NCI-H510A treated with DMSO at 0.1 percent for 48 hours (cell line): ENCODE data around the gene MACROD2.
"Not testable (repeated sequence)": the region's sequence is repeated elsewhere in the genome, so short reads cannot be mapped to it uniquely, and the experiment has no call there.

Experiments used
- DNase-seq: peaks from one replicate; lab custom pipeline; 2025; lab: John Stamatoyannopoulos, UW

MACROD2 gene

DNA sequence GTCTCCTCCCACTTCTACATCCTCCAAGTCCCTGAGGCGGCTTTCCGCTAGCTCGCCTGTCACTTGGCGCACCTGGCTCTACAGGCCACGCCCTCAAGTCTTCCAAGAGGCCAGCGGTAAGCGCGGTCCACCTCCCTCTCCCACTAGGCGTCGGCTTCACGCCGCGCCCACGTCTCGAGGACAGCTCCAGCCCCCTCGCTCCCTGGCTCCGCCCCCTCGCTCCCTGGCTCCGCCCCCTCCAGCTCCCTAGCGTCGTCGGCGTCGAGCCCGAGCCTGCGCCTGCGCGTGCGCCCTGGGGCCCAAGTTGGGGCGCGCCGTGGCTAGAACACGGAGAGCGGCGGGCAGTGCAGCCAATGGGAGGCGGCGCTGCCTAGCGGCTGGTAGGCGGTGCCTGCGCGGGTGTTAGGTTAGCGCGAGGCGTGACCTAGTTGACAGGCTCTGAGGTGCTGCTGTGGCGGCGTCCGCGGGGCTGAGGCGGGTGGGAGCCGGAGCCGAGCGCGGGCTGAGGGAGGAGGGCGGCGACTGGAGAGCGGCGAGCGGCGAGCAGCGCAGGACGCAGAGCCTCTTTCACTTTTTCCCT lies at the start of gene MACROD2:
Gene MACROD2 (plus strand): TSS at position 431 of the 580 bp plus-strand sequence.
- peak; percentile 97 for DNase-seq

DNA sequence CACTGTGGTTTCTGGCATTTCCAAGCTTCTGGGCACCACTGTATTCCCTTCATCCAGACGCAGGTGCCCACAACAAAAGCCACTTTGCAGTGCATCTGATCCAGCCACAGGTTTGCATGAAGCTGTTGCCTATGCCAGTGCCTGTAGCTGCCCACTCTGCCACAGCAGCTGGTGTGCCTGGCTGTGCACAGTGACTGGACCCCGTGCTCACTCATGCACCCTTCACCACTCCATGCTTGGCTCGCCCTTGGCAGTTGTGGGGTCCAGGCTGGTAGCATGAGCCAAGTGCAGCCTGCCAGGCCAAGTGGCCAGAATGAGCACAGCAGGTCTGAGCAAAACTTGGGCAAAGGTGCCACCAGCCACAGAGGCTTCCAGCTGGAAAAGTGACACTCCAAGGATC lies 47.6 kb upstream of the MACROD2 start:
- DNase-seq = no peak

DNA sequence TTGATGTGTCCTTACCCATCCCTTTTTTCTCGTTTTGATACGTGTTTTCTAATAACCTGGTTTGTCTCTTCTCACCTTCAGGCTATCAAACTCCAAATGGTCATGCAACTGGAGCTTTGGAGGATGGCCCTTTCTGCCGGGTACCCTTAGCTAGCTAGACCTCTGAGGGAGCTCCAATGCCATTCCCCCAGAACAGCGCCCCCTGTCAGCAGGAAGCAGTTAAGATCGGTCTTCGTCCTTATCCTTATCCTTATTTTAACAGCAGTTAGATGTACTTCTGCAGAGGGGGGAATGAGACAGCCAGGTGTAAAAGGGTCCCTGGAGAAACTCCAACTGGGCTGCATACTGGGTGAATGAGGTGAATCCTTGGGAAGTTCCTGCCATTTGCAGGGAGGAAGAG lies 42.1 kb upstream of the MACROD2 start:
- no peak for DNase-seq

DNA sequence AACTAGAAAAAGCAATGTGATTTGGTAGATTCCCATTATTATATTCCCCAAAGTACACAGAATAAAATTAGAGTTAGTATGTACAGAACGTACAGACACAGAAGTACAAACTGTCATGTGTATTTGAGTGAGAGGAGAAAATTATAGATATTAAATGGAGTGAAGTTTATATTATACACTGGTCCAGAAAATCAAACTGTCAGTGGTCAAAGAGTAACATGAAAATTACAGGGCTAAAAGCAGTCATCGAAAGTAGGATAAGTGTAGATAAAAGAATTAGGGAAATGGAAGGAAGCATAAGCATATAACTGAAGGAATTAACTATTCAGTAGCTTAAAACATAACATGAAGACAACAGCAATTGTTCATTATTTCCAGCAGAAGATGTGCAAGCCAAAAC lies 35.2 kb upstream of the MACROD2 start:
- DNase-seq = no peak

DNA sequence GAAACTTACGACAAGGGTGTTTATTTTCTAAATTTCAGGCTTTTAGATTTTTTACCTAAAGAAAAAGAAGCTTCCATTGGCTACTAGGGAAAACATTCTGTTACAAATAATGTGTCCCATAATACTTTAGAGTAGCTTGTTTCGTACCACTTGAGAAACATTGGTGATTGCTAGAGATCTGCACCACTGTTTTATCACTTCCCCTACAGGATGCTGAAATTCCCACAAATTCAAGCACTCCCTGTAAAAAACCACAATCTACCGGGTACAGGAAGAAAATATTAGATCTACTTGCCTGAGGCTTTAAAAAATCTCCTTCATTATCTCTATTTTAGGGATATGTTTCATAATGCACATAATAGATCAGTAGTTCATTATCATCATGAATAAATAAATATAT lies 34.8 kb upstream of the MACROD2 start:
- no peak for DNase-seq

DNA sequence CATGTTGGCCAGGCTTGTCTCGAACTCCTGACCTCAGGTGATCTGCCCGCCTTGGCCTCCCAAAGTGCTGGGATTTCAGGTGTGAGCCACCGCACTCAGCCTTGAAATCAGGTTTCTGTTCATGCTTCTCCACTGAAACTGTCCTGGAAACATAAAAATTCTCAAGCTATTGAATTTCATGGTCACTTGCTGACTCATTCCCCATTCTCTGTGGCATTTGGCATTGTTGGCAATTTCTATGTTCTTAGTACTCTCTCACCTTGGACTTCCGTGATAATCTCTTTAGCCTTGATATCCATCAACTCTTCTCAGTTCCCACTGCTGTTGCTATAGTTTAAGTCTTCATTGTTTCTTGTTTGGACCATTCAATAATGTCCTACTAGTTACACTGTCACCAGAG lies 11.1 kb upstream of the MACROD2 start:
- no peak for DNase-seq

DNA sequence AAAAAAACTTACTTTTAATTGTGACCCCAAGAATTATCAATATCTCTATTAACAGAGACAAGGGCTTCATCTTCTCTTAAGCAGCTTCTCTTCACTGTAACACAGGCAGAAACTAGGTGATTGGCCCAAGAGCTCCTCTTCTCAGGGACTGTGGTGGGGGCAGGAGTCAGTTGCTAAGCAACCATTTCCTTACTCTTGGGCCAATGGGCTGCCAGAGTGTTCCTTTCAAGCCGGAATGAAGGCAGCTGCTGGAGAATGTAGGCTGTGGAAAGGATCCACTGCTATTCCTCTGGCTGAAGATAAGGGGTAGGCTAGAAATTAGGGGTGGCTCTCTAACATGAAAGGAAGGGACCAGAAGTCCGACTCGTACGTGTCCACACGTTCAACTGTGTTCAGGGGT lies 4.9 kb upstream of the MACROD2 start, which contains the start of gene SEL1L2:
Gene SEL1L2 (minus strand): TSS at position 150 of the 400 bp plus-strand sequence. CDS start 80 bp downstream, at position 70.
- DNase-seq = peak; percentile 24

DNA sequence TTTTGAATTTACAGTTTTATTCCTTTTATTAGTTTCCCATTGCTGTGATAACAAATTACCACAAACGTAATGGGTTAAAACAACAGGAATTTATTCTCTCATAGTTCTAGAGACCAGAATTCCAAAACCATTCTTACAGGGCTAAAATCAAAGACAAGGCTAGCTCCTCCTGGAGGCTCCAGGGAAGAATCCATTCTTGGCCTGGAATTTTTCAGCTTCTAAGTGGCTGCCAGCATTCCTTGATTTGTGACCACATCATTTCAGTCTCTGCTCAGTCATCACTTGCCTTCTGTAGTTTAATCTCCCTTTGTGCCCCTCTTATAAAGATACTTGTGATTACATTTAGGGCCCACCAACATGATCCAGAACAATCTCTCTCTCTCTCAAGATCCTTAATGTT lies 4.0 kb upstream of the MACROD2 start:
- DNase-seq = no peak

DNA sequence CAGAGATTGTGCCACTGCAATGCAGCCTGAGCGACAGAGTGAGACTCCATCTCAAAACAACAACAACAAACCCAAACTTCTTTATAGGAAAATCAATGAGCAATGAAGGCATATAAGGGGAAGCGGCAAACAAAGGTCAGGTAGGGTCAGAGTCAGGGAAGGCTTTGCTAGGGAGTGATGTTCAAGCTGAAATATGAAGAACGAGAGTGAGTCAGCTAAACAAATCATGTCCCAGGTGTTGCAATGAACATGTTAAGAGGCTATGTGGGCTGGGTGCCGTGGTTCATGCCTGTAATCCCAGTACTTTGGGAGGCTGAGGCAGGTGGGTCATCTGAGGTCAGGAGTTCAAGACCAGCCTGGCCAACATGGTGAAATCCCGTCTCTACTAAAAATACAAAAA lies 3.4 kb upstream of the MACROD2 start:
- not testable (repeated sequence) for DNase-seq

DNA sequence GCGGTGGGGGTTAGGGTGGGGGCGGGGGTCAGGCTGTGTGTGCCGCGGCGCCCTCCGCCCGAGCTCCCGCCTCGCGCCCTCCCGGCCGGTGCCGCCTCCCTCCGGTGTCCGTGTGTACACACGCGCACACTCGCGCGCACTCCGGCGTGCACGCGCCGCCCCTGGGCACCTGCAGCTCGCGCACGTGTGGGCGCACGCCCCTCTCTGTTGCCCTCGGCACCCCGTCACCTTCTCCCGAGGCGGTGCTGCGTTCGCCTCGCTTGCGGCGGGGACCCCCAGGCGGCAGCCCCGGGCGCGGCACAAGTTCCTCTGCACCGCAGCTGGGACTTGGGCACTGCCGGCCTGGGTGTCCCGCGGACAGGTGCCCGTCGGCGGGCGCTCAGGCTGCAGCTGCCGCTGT lies 525 bp downstream of the MACROD2 start:
- peak; percentile 50 for DNase-seq

DNA sequence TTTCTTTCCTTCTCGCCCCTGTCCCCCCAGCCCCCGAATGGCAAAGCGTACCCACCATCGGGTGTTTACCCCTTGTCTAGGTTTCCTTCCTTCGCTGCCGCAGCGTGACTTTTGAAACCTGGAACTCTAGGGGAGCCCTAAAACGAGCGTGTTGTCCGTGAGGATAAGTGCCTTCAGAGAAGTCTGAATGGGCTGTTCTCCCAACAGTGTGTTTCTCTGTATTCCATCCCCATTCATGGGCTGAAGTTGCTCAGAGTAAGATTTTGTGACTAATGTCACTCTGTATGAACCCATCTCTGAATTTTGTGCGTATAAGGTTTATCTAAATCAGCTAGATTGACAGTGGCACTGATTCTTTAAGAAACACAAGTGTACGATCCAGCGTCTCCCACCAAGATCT lies 949 bp downstream of the MACROD2 start:
- DNase-seq = no peak

DNA sequence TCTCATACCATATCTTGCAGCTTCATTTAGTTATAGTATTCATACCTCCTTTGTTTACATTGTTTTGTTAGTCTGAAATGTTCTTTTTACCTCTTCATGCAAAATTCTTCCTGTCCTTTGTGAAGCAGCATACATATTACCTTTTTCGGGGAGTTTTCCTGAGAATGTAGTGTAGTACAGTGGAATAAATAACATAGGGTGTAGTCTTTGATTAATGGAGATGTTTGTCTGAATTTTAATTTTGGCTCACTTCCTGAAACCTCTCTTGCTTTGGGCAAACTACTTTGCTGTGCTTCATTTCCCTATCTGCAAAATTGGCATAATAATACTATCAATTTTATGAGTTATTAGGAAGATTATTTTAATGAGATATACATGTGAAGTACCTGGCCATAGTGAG lies 5.6 kb downstream of the MACROD2 start:
- DNase-seq = no peak

DNA sequence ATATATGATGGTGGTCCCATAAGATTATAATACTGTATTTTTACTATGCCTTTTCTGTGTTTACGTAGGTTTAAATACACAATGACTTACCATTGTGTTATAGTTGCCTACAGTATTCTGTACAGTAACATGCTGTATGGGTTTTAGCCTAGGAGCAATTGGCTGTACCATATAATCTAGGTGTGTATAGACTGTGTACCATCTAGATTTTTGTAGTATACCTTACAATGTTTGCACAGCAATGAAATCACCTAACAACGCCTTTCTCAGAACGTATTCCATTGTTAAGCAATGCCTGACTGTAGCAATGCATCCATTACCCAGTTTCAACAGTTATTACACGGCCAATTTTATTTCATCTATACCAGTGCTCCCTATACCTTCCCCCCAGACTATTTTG lies 10.7 kb downstream of the MACROD2 start:
- no peak for DNase-seq

DNA sequence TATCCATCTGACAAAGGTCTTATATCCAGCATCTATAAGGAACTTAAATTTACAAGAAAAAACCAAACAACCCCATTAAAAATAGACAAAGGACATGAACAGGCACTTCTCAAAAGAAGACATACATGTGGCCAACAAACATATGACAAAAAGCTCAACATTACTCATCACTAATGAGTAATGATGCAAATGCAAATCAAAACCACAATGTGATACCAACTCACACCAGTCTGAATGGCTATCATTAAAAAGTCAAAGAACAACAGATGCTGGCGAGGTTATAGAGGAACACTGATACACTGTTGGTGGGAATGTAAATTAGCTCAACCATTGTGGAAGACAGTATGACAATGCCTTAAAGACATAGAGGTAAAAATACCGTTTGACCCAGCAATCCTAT lies 13.9 kb downstream of the MACROD2 start:
- DNase-seq = no peak

DNA sequence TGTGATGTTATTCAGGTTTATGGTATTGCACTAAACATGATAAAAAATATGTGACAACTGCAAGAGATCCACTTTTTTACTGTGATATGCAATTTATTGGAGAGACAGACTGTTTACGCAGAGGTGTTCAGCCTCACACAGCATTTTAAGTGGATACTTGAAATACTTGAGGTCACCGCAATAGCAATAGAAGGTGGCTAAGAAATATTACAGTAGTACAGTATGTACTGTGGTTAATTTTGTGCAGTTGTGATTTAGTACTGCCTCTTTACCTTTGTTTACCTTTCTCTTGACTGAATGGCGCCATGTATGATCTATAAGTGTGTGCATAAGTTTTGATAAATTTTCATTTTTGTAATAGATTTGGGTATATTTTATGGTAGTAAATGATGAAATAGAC lies 17.4 kb downstream of the MACROD2 start:
- peak; percentile 72 for DNase-seq

DNA sequence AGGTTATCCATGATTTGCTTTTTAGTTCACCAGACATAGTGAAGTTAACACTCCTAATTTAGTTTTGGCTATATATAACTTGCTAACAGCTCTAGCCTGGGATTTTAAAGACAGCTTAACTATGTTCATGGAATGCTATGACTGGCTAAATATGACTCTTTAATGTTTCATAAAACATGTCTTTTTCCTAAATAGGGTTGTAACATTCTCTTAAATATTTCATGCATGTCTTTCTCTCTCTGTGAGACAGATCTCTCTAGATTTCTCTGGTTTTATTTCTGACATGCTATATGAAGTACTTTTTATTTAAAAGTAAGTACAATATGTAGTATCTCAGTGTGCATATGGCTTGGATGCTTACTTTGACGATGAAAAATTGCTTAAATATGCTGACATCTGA lies 35.7 kb downstream of the MACROD2 start:
- no peak for DNase-seq

DNA sequence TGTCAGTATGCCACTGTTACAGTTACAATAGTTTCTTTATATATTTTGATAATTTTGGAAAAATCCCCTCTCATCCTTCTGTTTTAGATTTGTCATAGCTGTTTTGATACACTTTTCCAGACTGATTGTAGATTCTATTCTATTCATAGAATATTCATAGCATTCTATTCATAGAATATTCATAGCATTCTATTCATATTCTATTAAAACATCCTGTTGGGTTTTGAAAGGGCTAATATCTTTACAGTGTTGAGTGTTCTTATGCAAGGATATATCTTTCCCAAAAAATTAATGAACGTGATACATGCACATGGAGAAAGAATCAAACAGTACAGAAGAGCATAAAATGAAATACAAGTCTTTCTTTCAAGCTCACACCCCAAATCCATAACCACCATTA lies 38.0 kb downstream of the MACROD2 start:
- no peak for DNase-seq

DNA sequence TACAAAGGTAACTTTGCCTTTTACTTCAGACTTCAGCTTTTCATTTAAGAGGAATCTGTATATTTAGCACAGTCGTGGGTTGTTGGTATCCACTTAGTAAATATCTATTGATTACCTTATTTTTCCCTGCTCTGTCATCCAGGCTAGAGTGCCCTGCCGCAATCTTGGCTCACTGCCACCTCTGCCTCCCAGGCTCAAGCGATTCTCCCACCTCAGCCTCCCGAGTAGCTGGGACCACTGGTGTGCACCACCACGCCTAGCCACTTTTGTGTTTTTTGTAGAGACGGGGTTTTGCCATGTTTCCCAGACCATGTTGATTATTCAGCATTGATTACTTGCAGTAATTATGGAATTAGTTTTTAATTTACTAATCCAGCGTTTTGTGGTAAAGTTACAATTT lies 41.3 kb downstream of the MACROD2 start:
- DNase-seq = no peak

DNA sequence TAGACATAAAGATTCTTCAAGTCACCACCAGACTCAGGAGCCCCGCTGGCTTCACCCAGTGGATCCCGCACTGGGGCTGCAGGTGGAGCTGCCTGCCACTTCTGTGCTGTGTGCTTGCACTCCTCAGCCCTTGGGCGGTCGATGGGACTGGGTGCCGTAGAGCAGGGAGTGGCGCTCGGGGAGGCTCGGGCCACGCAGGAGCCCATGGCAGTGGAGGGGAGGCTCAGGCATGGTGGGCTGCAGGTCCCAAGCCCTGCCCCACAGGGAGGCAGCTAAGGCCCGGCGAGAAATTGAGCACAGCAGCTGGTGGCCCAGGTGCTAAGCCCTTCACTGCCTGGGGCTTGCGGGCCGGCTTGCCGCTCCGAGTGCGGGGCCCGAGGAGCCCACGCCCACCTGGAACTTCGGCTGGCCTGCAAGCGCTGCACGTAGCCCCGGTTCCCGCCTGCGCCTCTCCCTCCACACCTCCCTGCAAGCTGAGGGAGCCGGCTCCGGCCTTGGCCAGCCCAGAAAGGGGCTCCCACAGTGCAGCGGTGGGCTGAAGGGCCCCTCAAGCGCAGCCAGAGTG lies 49.5 kb downstream of the MACROD2 start:
- not testable (repeated sequence) for DNase-seq

DNA sequence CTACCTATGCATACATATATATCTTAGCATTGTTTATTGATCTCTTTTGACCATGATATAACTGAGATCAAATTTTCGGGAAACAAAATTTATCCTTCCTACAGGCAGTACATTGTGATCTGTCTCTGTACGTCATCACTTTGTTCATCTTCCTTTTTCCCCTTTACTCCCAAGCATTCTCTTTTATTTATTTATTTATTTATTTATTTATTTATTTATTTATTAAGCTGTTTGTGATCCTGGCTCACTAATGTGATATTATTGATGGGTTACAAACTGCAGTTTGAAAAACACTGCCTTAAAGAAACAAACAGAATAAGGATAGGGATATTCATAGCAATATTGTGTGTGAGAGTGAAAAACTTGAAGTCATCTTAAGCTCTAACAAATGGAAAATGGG lies 51.2 kb downstream of the MACROD2 start:
- no peak for DNase-seq

DNA sequence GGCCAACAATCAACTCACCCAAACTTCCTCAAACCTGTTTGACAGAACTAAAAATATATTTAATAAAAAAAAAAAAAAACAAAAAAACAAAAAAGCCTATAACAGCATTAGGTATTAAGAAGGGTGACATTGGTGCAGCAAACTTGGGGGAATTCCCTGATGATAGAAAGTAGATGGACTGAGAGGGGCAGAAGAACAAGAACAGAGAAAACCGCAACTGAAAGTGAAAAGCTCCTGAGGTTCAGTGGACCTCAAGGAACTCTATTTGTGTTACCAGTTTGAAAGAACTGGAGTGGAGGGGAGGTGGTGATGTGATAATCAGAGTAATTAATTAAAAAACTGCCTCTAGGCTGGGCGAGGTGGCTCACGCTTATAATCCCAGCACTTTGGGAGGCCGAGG lies 53.8 kb downstream of the MACROD2 start:
- no peak for DNase-seq

DNA sequence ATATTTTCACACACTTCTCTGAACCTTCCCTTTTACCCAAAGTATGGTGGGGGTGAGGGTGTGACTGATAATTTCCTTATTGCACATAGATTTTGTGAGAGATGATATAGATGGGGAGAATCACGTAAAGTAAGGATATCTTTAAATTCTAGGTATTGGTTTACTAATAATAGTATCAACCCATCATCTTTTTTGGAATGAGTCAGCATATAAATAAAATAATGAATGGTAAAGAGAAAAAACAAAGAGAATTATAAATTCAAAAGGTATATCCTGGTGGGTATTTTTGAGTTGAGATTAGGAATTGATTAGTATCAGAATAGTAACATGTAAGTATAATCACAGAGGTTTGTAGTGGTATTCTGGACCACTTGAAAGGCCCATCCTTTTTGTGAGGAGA lies 56.1 kb downstream of the MACROD2 start:
- DNase-seq = no peak

DNA sequence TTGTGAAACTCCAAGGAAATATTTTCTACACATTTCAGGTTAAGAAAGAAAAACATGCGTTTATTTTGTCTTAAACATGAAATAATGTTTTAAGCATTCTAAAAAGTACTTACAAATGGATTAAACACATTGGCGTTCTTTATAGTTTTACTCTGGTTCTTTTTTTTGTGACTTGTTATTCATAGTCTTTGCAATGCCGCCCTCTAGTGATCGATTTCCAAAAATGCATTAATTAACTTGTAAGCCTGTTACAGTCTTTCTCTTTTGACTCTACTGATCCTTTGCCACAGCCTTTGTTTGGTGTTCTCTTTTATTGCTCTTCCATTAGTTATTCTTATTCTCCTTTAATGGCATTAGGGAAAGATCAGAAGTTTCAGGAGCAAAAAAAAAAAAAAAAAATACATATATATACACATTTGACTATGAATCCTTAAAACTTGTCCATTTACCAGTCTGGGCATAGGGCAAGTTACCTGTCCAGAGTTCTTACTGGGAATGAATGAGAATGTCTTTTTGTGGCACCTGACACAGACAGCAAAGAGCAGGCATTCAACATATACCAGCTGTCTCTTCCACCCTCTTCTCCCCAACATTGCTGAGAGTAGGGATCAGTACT lies 59.9 kb downstream of the MACROD2 start:
- DNase-seq = peak; percentile 93

DNA sequence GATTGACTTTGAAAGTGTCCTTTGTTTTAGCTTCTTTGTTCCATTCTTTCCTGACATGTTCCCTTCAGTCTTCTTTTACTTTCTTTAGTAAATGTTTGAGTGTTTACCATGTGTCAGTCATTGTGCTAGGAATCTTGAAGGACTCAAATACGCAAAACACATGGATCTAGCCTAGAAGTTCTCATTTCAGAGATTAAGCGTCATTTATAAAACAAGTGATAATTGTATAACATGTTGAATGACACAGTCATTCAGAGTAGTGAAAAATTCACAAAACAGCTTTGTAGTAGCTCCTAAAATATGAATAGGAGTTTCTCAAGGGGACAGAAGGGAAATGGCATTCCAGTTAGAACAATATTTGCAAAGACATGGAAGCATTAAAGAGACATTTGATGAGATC lies 66.9 kb downstream of the MACROD2 start:
- no peak for DNase-seq
